GM12878 (cell line): ENCODE results near the gene SPP2.

Source experiments
- CBFB ChIP-seq: IDR thresholded peaks from 2 replicates; pipeline ENCODE4 v1.6.1; 2016; ENCODE audit warnings: antibody characterized with exemption, low read depth
- CEBPB ChIP-seq, 2 experiments: fragments of 150-350 bp in 1 of 2; IDR thresholded peaks; 2 replicates each; pipeline ENCODE4 v1.6.1; 2012 to 2014; ENCODE audit warnings: low read depth in 2 of 2, low read length in 2 of 2, borderline replicate concordance in 1 of 2, inconsistent platforms in 1 of 2
- CTCF ChIP-seq, 3 experiments: IDR thresholded peaks in 2 of 3; conservative IDR thresholded peaks in 1 of 3; 2 replicates each; pipeline ENCODE4 v1.5.1; 2011; ENCODE audit warnings: low read depth in 3 of 3, low read length in 3 of 3, mild to moderate bottlenecking in 3 of 3, control low read depth in 2 of 3, moderate library complexity in 2 of 3, inconsistent platforms in 1 of 3, mixed read lengths in 1 of 3; ENCODE audit not compliant: control insufficient read depth in 2 of 3, insufficient read depth in 1 of 3; ENCODE audit errors: extremely low read depth in 1 of 3
- MAX ChIP-seq: IDR thresholded peaks from 2 replicates; pipeline ENCODE4 v1.6.1; 2012; ENCODE audit warnings: low read depth, low read length, improper control_type of control experiment
- SKIL ChIP-seq: fragments of 450-650 bp; IDR thresholded peaks from 2 replicates; pipeline ENCODE4 v1.6.1; 2017; ENCODE audit warnings: mild to moderate bottlenecking, low read depth, inconsistent platforms; ENCODE audit not compliant: poor library complexity, severe bottlenecking

- no peak for TF ChIP-seq CEBPB (IDR thresholded peaks at IDR 0.05; ENCODE audit: borderline replicate concordance in 1 of 2, low read depth in 2 of 2, low read length in 2 of 2)
- no peak for TF ChIP-seq CBFB
- TF ChIP-seq SKIL: no peak
- no peak for TF ChIP-seq MAX
- no peak for TF ChIP-seq CTCF (IDR thresholded peaks at IDR 0.05 in 2 of 3, conservative IDR thresholded peaks at IDR 0.05 in 1 of 3; ENCODE audit: control insufficient read depth in 2 of 3, extremely low read depth in 1 of 3, insufficient read depth in 1 of 3, low read depth in 3 of 3, low read length in 3 of 3)
Observed at GRCh38 chr2:234096164-234096563, 45.7 kb downstream of the SPP2 start.
